WTC11 (cell line): Measurements from ENCODE around the gene ZBTB4.

ENCODE experiments used
- ETV6 ChIP-seq: sonication (generic); formaldehyde crosslinking; IDR thresholded peaks from 2 replicates; pipeline ENCODE4 v1.8.1; 2022; ENCODE audit warnings: mild to moderate bottlenecking, missing genetic modification reagents
- GABPB1 ChIP-seq: sonication (generic); formaldehyde crosslinking; IDR thresholded peaks from 2 replicates; pipeline ENCODE4 v1.8.1; 2023; ENCODE audit warnings: mild to moderate bottlenecking, missing genetic modification reagents
- JUN ChIP-seq: sonication (generic); formaldehyde crosslinking; IDR thresholded peaks from 2 replicates; pipeline ENCODE4 v1.8.0; 2023; ENCODE audit warnings: mild to moderate bottlenecking, missing genetic modification reagents
- KAT7 ChIP-seq: sonication (generic); formaldehyde crosslinking; IDR thresholded peaks from 2 replicates; pipeline ENCODE4 v1.8.1; 2023; ENCODE audit warnings: missing genetic modification reagents, mild to moderate bottlenecking, borderline replicate concordance
- RORB ChIP-seq: fragments of 250-450 bp; sonication (Bioruptor Pico); IDR thresholded peaks from 2 replicates; pipeline ENCODE4 v1.9.0; 2021; ENCODE audit warnings: mild to moderate bottlenecking
- SP1 ChIP-seq: sonication (generic); formaldehyde crosslinking; conservative IDR thresholded peaks from 2 replicates; pipeline ENCODE4 v1.8.1; 2022; ENCODE audit warnings: missing genetic modification reagents
- ZNF138 ChIP-seq: sonication (generic); formaldehyde crosslinking; conservative IDR thresholded peaks from 2 replicates; pipeline ENCODE4 v1.8.1; 2022; ENCODE audit warnings: mild to moderate bottlenecking, moderate library complexity, missing genetic modification reagents
- TF ChIP-seq, protein P1 (sequence below): fragments of 200-600 bp; IDR thresholded peaks from 2 replicates; pipeline ENCODE4 v1.8.0; 2022; ENCODE audit warnings: antibody characterized with exemption
- TF ChIP-seq, protein P2 (sequence below): fragments of 250-450 bp; sonication (Bioruptor Pico); IDR thresholded peaks from 2 replicates; pipeline ENCODE4 v2.1.2; 2022; ENCODE audit warnings: mild to moderate bottlenecking, moderate library complexity
- TF ChIP-seq, protein P3 (sequence below): sonication (generic); formaldehyde crosslinking; IDR thresholded peaks from 2 replicates; pipeline ENCODE4 v1.8.0; 2022; ENCODE audit warnings: mild to moderate bottlenecking, missing genetic modification reagents
- TF ChIP-seq, protein P4 (sequence below): sonication (generic); formaldehyde crosslinking; IDR thresholded peaks from 2 replicates; pipeline ENCODE4 v1.8.1; 2022; ENCODE audit warnings: low read depth, missing genetic modification reagents, borderline replicate concordance

DNA sequence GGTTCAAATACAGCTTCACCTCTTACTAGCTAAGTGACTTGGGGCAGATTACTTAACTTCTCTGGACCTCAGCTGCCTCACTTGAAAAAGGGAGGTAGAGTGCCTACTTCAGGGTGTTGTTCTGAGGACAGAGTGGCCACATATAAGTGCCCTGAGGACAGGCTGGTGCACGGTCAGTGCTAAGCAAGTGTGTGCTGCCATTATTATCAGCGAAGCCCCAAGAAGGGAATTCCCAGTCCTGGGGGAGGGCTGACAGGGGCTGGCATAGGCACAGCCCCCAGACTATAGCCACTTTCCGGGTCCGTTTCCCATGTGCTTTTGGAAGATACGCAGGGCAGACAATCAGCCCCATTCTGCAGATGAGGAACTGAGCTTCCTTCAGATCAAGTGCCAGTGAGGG lies 2.5 kb downstream of the ZBTB4 start:
- TF ChIP-seq, protein P1, sequence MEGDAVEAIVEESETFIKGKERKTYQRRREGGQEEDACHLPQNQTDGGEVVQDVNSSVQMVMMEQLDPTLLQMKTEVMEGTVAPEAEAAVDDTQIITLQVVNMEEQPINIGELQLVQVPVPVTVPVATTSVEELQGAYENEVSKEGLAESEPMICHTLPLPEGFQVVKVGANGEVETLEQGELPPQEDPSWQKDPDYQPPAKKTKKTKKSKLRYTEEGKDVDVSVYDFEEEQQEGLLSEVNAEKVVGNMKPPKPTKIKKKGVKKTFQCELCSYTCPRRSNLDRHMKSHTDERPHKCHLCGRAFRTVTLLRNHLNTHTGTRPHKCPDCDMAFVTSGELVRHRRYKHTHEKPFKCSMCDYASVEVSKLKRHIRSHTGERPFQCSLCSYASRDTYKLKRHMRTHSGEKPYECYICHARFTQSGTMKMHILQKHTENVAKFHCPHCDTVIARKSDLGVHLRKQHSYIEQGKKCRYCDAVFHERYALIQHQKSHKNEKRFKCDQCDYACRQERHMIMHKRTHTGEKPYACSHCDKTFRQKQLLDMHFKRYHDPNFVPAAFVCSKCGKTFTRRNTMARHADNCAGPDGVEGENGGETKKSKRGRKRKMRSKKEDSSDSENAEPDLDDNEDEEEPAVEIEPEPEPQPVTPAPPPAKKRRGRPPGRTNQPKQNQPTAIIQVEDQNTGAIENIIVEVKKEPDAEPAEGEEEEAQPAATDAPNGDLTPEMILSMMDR, result no peak
- TF ChIP-seq, protein P2, sequence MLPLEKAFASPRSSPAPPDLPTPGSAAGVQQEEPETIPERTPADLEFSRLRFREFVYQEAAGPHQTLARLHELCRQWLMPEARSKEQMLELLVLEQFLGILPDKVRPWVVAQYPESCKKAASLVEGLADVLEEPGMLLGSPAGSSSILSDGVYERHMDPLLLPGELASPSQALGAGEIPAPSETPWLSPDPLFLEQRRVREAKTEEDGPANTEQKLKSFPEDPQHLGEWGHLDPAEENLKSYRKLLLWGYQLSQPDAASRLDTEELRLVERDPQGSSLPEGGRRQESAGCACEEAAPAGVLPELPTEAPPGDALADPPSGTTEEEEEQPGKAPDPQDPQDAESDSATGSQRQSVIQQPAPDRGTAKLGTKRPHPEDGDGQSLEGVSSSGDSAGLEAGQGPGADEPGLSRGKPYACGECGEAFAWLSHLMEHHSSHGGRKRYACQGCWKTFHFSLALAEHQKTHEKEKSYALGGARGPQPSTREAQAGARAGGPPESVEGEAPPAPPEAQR (CRISPR knock-in tag), result no peak
- TF ChIP-seq GABPB1 (CRISPR knock-in tag) (no peak), RORB (CRISPR knock-in tag) (no peak), JUN (CRISPR knock-in tag) (no peak), KAT7 (CRISPR knock-in tag) (no peak), SP1 (CRISPR knock-in tag) (no peak), ETV6 (no peak), ZNF138 (CRISPR knock-in tag) (no peak)
- TF ChIP-seq, protein P3, sequence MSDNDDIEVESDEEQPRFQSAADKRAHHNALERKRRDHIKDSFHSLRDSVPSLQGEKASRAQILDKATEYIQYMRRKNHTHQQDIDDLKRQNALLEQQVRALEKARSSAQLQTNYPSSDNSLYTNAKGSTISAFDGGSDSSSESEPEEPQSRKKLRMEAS, result no peak
- TF ChIP-seq, protein P4, sequence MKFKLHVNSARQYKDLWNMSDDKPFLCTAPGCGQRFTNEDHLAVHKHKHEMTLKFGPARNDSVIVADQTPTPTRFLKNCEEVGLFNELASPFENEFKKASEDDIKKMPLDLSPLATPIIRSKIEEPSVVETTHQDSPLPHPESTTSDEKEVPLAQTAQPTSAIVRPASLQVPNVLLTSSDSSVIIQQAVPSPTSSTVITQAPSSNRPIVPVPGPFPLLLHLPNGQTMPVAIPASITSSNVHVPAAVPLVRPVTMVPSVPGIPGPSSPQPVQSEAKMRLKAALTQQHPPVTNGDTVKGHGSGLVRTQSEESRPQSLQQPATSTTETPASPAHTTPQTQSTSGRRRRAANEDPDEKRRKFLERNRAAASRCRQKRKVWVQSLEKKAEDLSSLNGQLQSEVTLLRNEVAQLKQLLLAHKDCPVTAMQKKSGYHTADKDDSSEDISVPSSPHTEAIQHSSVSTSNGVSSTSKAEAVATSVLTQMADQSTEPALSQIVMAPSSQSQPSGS (CRISPR knock-in tag), result no peak
